HG02852 (cell line): ENCODE results near the gene EVI5.
"Not testable (repeated sequence)": the region's sequence is repeated elsewhere in the genome, so short reads cannot be mapped to it uniquely, and the experiment has no call there.

ENCODE experiments used
- ATAC-seq: cut with Tn5 transposase; IDR thresholded peaks from one replicate; pipeline ENCODE4 v1.9.1; 2021; ENCODE audit warnings: mild to moderate bottlenecking, moderate library complexity; ENCODE audit not compliant: unreplicated experiment

The EVI5 gene

DNA sequence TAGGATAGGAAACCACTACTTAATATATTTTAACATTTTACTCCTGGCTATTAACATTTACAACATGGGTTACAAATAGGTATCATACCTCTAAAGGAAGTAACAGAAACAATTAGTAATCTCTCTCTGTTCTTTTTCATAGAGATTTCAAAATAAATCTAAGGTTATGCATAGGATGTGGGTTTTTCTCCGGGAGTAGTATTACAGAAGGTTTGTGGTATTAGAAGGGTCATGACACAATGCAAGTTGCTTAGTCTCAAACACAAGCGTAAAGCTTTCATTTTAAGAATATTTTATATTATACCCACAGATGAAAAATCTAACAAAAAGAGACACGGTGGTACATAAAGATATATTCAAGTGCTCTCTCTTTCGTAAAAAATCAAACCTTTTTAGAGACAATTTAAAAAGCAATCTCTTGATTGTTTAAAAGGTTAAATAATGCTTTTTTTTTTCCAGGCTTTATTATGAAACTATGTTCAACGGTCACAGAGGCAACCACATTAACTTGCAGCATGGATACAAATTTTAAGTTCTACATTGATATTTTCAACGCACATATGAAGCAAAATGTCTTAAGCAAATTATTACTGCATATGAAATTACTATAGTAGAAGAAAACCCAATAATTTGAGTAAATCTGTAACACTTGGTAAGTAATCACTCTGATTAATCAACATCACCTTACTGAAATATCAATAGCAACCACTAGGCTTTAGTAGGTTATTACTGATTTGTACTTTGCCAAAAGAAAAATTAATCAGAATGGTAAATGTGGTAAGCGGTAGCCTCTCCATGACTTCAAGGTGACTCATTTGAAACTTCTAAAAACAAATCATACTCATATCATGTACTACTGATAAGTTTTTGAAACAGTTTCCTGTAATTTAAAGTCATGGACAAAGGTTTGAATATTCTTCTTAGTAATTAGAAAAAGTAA, 200.8 kb downstream of the EVI5 start:
- ATAC-seq = peak; percentile 82

DNA sequence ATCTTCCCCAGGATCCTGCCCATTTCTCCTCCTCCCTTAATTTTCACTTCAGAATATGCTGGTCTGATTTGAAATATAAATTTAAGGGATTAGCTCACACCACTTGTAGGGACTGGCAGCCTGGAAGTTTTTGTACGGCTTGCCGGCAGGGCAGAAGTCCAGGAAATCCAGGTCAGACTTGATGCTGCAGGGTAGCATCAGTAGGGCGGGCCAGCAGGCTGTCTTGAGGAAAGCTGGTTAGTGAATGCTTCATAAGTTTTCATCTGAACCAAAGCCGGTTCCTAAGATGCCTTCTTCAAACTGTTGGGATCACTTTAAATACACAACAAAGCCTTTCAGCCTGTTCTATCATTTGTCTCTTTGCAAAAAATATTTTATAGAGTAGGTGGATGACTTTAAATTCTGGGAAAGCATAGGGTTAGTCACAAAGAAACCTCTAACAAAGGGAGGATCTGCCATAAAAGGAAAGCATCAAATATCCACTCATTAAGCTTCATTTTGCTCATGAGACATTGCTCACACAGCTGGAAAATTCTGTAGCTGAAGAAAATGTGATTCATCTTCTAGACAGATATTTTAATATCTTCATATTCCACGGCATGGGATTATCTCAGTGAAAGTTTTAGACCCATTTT, 207.5 kb downstream of the EVI5 start:
- no peak for ATAC-seq

DNA sequence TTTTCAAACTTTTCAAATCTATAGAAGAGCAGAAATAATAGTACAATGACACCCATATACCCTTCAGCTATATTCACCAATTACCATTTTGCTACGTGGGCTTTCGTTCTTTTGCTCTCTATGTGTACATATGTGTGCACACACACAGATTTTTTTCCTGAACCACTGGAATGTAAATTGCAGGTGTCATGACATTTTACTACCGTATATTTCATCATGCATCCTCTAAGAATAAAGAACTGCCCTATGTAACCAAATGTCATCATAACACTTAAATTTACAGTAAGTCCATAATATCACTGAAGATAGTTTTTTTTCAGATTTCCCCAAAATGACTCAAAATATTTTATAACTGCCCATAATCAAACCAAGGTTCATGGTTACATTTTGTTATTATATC, 209.8 kb downstream of the EVI5 start:
- no peak for ATAC-seq

GRCh38 chr1:92572520-92572919, 212.4 kb downstream of the EVI5 start:
- ATAC-seq = no peak

DNA sequence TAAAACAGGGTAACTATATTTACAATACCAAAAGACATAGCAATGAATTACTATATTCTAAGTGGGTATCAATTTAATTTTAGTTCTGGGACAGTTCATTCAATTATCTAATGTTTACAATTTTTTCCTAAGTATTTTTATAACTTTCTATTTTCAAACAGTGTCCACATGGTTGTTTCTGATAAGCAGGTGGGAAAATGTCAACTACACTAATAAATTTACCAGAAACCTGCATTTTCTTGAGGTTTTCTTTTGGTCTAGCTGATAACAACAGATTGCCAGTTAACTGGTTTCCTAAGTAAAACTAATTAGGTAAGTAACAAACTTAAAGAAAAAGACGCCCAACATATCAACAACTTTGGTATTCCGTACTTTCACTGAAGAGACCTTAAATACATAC, 213.3 kb downstream of the EVI5 start:
- ATAC-seq = no peak

DNA sequence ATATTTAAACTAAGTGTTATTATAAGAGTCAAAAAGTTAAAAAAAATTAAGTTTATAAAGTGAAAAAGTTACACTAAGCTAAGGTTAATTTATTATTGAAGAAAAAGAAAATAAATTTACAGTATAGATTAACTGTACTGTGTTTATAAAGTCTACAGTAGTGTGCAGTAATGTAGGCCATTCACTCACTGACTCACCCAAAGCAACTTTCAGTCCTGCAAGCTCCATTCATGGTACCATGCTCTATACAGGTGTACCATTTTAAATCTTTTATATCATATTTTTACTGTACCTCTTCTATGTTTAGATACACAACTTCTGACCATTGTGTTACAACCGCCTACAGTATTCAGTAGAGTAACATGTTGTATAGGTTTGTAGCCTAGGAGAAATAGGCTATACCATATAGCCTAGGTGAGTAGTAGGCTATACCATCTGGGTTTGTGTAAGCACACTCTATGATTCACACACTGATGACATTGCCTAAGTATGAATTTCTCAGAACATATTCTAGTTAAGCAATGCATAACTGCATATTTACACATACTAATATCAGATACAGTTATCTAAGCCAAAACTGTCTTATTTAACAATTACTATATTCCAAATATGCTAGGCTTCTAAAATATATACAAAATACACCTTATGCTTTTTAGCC, 217.6 kb downstream of the EVI5 start:
- no peak for ATAC-seq

GRCh38 chr1:92563457-92564216, 221.3 kb downstream of the EVI5 start:
- peak; percentile 95 for ATAC-seq

- no peak for ATAC-seq
Observed at GRCh38 chr1:92556350-92556749, 228.6 kb downstream of the EVI5 start.

GRCh38 chr1:92554216-92554615, 230.7 kb downstream of the EVI5 start:
- no peak for ATAC-seq

- ATAC-seq = no peak
Observed at GRCh38 chr1:92551916-92552315, 233.0 kb downstream of the EVI5 start.

GRCh38 chr1:92544756-92545165, 240.1 kb downstream of the EVI5 start:
- ATAC-seq = no peak

- no peak for ATAC-seq
Observed at GRCh38 chr1:92543131-92544055, 241.5 kb downstream of the EVI5 start.

DNA sequence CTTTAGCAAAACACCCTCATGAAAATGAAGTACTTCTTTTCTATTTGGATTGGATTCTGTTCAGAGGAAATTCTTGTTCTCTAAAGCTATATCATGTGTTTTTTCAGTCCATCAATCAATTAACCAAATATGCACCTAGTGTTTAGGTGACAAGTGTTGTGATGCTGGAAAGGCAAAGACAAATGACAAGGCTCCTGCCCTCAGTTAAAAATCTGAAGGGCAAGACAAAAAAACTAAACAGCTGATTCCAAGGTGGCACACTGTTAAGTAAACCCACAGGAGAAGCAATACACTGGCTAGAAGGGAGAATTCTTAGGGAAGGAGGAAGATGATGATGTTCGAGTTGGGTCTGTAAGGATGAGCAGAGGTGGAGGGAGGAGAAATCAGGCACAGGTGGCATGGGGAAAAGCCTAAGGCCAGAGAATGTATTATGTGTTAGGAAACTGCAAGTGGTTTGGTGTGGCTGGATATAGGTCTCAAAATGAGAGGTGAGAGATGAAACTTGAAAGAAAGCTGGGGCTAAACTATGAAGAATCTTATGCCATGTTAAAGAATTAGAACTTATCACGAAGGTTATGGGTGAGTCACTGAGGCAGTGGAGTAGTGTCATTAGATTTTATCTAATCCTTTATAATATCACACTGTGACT, 246.4 kb downstream of the EVI5 start:
- ATAC-seq = peak; percentile 60

GRCh38 chr1:92538048-92538412, 246.9 kb downstream of the EVI5 start:
- peak; percentile 58 for ATAC-seq

GRCh38 chr1:92536980-92537884, 247.7 kb downstream of the EVI5 start:
- ATAC-seq = peak; percentile 61

GRCh38 chr1:92536211-92536979, 248.5 kb downstream of the EVI5 start:
- peak; percentile 18 for ATAC-seq

- ATAC-seq = not testable (repeated sequence)
Observed at GRCh38 chr1:92532371-92532770, 252.5 kb downstream of the EVI5 start.

DNA sequence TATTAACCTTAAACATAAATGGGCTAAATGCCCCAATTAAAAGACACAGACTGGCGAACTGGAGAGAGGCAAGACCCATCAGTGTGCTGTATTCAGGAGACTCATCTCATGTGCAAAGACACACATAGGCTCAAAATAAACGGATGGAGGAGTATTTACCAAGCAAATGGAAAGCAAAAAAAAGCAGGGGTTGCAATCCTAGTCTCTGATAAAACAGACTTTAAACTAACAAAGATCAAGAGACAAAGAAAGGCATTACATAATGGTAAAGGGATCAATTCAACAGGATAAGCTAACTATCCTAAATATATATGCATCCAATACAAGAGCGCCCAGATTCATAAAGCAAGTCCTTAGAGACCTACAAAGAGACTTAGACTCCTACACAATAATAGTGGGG, 253.0 kb downstream of the EVI5 start:
- not testable (repeated sequence) for ATAC-seq
